ENCODE measurements around the gene NEMP1.
A peak's percentile ranks its signal among the peaks of the same experiment; 100 is the strongest.
"Not testable (repeated sequence)": the region's sequence is repeated elsewhere in the genome, so short reads cannot be mapped to it uniquely, and the experiment has no call there.

The NEMP1 gene

GRCh38 chr12:57053146-57053545, 25.4 kb downstream of the NEMP1 start:
- DNase-seq = not testable (repeated sequence)

GRCh38 chr12:57051011-57051410, 27.6 kb downstream of the NEMP1 start:
- DNase-seq = no peak

GRCh38 chr12:57049890-57050289, 28.7 kb downstream of the NEMP1 start, which contains the start of gene MYO1A:
Gene MYO1A, minus strand, starts transcription at chr12:57050129. Its CDS starts 1,806 bp downstream, at chr12:57048323.
- DNase-seq = no peak

GRCh38 chr12:57049119-57049446, 29.5 kb downstream of the NEMP1 start:
- DNase-seq = no peak

- no peak for DNase-seq
Observed at GRCh38 chr12:57048423-57049118, 30.0 kb downstream of the NEMP1 start.

- no peak for DNase-seq
Observed at GRCh38 chr12:57047981-57048380, 30.6 kb downstream of the NEMP1 start.

GRCh38 chr12:57046947-57047890, 31.4 kb downstream of the NEMP1 start:
- no peak for DNase-seq

GRCh38 chr12:57046086-57046791, 32.4 kb downstream of the NEMP1 start:
- DNase-seq = no peak

- DNase-seq = no peak
Observed at GRCh38 chr12:57044889-57045288, 33.7 kb downstream of the NEMP1 start.

GRCh38 chr12:57044468-57044867, 34.1 kb downstream of the NEMP1 start:
- no peak for DNase-seq

- DNase-seq = no peak
Observed at GRCh38 chr12:57042695-57043094, 35.9 kb downstream of the NEMP1 start.

- no peak for DNase-seq
Observed at GRCh38 chr12:57040750-57041149, 37.8 kb downstream of the NEMP1 start.

- DNase-seq = no peak
Observed at GRCh38 chr12:57040211-57040610, 38.4 kb downstream of the NEMP1 start.

- DNase-seq = no peak
Observed at GRCh38 chr12:57039016-57039798, 39.4 kb downstream of the NEMP1 start.

GRCh38 chr12:57037264-57037663, 41.3 kb downstream of the NEMP1 start:
- no peak for DNase-seq

- DNase-seq = peak; percentile 12
Observed at GRCh38 chr12:57033431-57033830, 45.2 kb downstream of the NEMP1 start.

- DNase-seq = no peak
Observed at GRCh38 chr12:57031789-57032188, 46.8 kb downstream of the NEMP1 start.

- peak; percentile 56 for DNase-seq
Observed at GRCh38 chr12:57031138-57031725, 47.4 kb downstream of the NEMP1 start.

- no peak for DNase-seq
Observed at GRCh38 chr12:57029457-57029856, 49.1 kb downstream of the NEMP1 start.

- no peak for DNase-seq
Observed at GRCh38 chr12:57027805-57028153, 50.8 kb downstream of the NEMP1 start.

GRCh38 chr12:57027011-57027804, 51.4 kb downstream of the NEMP1 start:
- no peak for DNase-seq

Measured in NCI-H226 (cell line).